HPDE6-E6E7 (cell line): Measurements from ENCODE around the gene HERC3.

Experiments used
- DNase-seq: peaks from one replicate; pipeline ENCODE4 v3.0.0; 2011; ENCODE audit warnings: missing footprints; ENCODE audit errors: extremely low spot score

HERC3 gene

GRCh38 chr4:88720451-88721428, 128.5 kb downstream of the HERC3 start:
- no peak for DNase-seq

- no peak for DNase-seq
These were observed 130.0 kb downstream of the HERC3 start for GRCh38 chr4:88722276-88722780.

- no peak for DNase-seq
These were observed 130.5 kb downstream of the HERC3 start for GRCh38 chr4:88722828-88723227.

- no peak for DNase-seq
These were observed 132.1 kb downstream of the HERC3 start for GRCh38 chr4:88724406-88724805.

GRCh38 chr4:88725143-88725542, 132.9 kb downstream of the HERC3 start:
- no peak for DNase-seq

- DNase-seq, result no peak
These were observed 133.7 kb downstream of the HERC3 start for GRCh38 chr4:88725986-88726385.

- no peak for DNase-seq
These were observed 135.9 kb downstream of the HERC3 start for GRCh38 chr4:88728146-88728545.

- no peak for DNase-seq
These were observed 137.0 kb downstream of the HERC3 start for GRCh38 chr4:88729146-88729760.

- no peak for DNase-seq
These were observed 138.5 kb downstream of the HERC3 start for GRCh38 chr4:88730811-88731210.

- no peak for DNase-seq
These were observed 139.1 kb downstream of the HERC3 start for GRCh38 chr4:88731381-88731780.

GRCh38 chr4:88732714-88733368, 140.6 kb downstream of the HERC3 start:
- DNase-seq, result no peak

GRCh38 chr4:88734403-88734949, 142.2 kb downstream of the HERC3 start:
- DNase-seq, result no peak

- DNase-seq, result no peak
These were observed 143.3 kb downstream of the HERC3 start for GRCh38 chr4:88735564-88735963.

- no peak for DNase-seq
These were observed 144.0 kb downstream of the HERC3 start for GRCh38 chr4:88736264-88736663.

GRCh38 chr4:88737307-88737941, 145.1 kb downstream of the HERC3 start:
- DNase-seq, result no peak

- DNase-seq, result no peak
These were observed 145.9 kb downstream of the HERC3 start for GRCh38 chr4:88738180-88738579.

GRCh38 chr4:88742561-88742960, 150.3 kb downstream of the HERC3 start:
- DNase-seq, result no peak

GRCh38 chr4:88743696-88744095, 151.4 kb downstream of the HERC3 start:
- DNase-seq, result no peak

- no peak for DNase-seq
These were observed 152.3 kb downstream of the HERC3 start for GRCh38 chr4:88744609-88745008.

- DNase-seq, result no peak
These were observed 152.9 kb downstream of the HERC3 start for GRCh38 chr4:88745175-88745574.

- no peak for DNase-seq
These were observed 153.4 kb downstream of the HERC3 start for GRCh38 chr4:88745581-88746163.
